ENCODE results near the gene SLC25A52. TPM values are rescaled to one million over a fixed set of nuclear protein-coding genes. Genes with fewer than 3 reads are reported as not detected.
"Not testable (repeated sequence)": the region's sequence is repeated elsewhere in the genome, so short reads cannot be mapped to it uniquely, and the experiment has no call there.

The SLC25A52 gene
- total RNA-seq, 3 donors from 2014 or later, result not detected

DNA sequence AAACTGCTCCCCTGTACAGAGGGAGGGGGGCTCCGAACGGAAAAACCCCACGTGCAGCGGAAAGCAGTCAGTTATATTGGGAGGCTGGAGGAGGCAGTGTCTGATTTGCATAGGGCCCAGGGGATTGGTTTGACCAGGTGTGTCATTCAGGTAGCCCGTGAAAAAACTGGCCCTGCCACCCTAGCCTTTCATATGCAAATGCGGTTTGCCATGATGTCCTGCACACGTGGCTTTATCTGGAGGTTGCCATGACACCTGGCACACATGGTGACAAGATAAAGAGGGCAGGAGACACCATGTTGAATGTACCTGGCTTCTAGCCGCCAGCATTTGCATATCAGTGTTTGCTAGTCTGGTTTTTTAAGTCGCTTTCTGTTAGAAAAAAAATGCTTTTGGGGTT lies 20.5 kb downstream of the SLC25A52 start:
- Histone ChIP-seq H3K9me3 (no peaks in the 10 kb centered on the region), H3K36me3 (ENCODE audit: low read depth) (no peaks in the 10 kb centered on the region), H3K4me3 (no peak overlapping the region), H3K4me1 (ENCODE audit: low read depth) (no peaks in the 10 kb centered on the region)
- TF ChIP-seq, protein P1, sequence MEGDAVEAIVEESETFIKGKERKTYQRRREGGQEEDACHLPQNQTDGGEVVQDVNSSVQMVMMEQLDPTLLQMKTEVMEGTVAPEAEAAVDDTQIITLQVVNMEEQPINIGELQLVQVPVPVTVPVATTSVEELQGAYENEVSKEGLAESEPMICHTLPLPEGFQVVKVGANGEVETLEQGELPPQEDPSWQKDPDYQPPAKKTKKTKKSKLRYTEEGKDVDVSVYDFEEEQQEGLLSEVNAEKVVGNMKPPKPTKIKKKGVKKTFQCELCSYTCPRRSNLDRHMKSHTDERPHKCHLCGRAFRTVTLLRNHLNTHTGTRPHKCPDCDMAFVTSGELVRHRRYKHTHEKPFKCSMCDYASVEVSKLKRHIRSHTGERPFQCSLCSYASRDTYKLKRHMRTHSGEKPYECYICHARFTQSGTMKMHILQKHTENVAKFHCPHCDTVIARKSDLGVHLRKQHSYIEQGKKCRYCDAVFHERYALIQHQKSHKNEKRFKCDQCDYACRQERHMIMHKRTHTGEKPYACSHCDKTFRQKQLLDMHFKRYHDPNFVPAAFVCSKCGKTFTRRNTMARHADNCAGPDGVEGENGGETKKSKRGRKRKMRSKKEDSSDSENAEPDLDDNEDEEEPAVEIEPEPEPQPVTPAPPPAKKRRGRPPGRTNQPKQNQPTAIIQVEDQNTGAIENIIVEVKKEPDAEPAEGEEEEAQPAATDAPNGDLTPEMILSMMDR (IDR thresholded peaks at IDR 0.05), result no peak
- DNase-seq, result no peak
- intact Hi-C loops (cut with DNase I, micrococcal nuclease), result no loop called here
- no peak for ATAC-seq

DNA sequence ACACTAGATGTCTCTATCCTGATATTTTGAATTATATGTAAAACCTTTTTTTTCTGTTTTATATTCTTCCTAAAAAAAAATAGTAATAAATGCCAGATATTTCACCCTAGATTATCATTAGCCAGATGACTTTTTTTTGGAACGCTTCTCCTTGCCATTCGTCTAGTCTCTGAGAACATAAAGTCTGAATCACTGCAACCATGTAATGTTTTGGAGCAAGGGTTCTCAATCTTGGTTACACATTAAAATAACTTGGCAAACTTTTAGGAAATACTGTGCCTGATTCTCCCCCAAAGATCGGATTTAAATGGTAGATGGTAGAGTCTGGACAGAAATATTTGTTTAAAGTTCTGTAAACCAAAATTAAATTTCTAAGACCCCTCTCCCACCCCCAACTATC lies 21.0 kb downstream of the SLC25A52 start:
- no peak for ATAC-seq
- Histone ChIP-seq H3K4me1 (ENCODE audit: low read depth) (no peaks in the 10 kb centered on the region), H3K36me3 (ENCODE audit: low read depth) (no peaks in the 10 kb centered on the region), H3K9me3 (no peaks in the 10 kb centered on the region), H3K4me3 (no peak overlapping the region)
- TF ChIP-seq, protein P1 (IDR thresholded peaks at IDR 0.05), result no peak
- intact Hi-C loops (cut with DNase I, micrococcal nuclease), result no loop called here
- DNase-seq, result no peak

DNA sequence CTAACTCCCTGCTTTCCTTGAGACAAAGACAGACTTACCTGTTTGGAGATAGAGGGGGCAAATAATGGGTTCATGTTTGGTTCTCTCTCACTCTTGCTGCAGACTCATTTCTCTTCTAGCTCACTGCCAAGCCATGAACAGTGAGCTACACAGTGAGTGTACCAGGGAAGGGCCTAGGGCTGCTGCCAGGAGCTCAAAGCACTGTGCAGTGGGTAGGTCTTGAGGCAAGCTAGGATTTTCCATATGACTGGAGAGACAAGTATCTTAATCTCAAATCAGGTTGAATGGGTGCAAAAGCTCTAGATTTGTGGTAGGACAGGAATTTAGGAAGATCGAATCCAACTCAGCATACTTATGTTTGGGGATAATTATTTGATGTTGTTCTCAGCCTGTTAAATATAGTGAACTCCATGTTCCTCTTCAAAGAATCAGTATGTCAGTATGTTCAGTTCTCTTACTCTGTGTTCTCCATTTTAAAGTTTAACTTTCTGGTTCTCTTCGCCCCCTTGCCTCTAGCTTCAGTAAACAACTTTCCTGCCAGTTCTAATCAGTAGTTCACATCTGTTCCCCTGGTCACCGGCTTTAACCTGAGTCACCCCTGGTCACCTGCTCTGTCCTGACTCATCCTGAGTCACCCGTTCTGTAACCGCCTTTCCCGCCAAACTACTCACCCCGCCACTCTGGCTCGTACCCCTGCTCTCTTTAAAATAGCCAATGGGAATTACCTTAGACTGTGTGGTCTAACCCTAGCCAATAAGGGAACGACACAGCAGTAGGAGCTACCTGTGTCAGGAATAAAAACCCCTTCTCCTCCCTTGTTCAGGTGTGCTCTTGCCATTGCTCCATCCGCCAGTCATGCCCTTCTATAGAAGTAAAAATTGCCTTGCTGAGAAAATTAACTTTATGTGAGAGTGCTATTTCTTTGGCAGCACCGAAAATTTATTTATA lies 21.9 kb downstream of the SLC25A52 start:
- Histone ChIP-seq H3K9me3 (no peaks in the 10 kb centered on the region), H3K4me3 (no peak overlapping the region), H3K4me1 (ENCODE audit: low read depth) (no peaks in the 10 kb centered on the region), H3K36me3 (ENCODE audit: low read depth) (no peaks in the 10 kb centered on the region)
- TF ChIP-seq, protein P1 (IDR thresholded peaks at IDR 0.05), result no peak
- ATAC-seq, result no peak
- intact Hi-C loops (cut with DNase I, micrococcal nuclease), result no loop called here
- DNase-seq, result no peak

DNA sequence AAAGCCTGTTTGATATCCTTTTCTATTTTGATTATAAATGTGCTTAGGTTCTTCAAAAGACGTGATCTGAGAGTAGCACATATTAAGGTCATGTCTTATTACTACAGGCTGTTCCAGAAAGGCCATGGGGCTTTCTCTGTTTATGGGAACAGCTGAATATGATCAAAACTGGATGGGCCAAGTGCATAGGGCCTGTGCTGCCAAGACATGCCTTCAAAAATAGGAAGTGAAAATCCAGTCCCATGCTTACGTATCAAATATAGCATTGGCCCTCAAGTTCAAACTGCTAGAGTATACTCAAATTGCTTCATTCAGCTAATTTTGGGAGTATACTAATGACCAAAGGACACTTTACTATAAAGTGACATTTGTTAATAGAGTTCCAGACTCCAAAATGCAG lies 24.1 kb downstream of the SLC25A52 start:
- Histone ChIP-seq H3K4me3 (no peak overlapping the region), H3K9me3 (no peaks in the 10 kb centered on the region), H3K4me1 (ENCODE audit: low read depth) (no peaks in the 10 kb centered on the region), H3K36me3 (ENCODE audit: low read depth) (no peaks in the 10 kb centered on the region)
- TF ChIP-seq, protein P1 (IDR thresholded peaks at IDR 0.05), result no peak
- DNase-seq, result no peak
- ATAC-seq, result no peak
- intact Hi-C loops (cut with DNase I, micrococcal nuclease), result no loop called here

DNA sequence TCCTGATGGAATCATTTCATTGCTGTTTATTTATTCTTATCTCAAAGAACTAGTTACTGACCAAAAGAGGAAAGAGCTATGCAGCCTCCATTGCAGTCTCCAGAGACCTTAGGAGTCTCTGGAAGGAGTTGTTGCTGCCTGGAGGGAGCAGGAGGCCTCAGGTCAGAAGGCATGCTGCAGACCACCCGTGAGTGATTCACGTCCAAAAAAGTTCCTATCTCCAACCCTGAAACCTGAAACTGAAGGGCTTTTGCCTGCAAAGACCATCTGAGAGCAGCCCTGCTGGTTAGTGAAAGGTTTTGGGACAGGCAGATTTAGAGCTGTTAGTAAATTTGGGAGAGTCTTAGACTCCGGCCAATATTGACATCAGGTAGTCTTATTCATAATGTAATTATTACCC lies 29.1 kb downstream of the SLC25A52 start:
- no peaks in the 10 kb centered on the region for H3K36me3 ChIP-seq (ENCODE audit: low read depth)
- no peaks in the 10 kb centered on the region for H3K9me3 ChIP-seq
- ATAC-seq (no peak), DNase-seq (no peak)
- TF ChIP-seq, protein P1 (IDR thresholded peaks at IDR 0.05), result no peak
- intact Hi-C loops (cut with DNase I, micrococcal nuclease), result no loop called here
- H3K4me1 ChIP-seq (ENCODE audit: low read depth), result no peaks in the 10 kb centered on the region
- H3K4me3 ChIP-seq, result no peak overlapping the region

DNA sequence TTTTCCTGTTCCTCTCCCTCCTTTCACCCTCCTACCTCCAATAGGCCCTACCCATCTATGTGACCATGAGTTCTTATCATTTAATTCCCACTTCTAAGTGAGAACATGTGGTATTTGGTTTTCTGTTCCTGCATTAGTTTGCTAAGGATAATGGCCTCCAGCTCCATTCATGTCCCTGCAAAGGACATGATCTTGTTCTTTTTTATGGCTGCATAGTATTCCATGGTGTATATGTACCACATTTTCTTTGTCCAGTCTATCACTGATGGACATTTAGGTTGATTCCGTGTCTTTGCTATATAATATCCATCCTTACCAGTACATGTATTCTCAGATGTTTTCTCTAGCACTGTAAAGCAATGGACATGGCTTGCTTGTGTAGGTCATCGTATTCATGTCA lies 31.5 kb downstream of the SLC25A52 start:
- intact Hi-C loops (cut with DNase I, micrococcal nuclease), result loop anchor here in 1 of 2 donors (10.0 kb wide), 1 partner anchor 174 kb away; no protein-coding TSS in a partner anchor
- not testable (repeated sequence) for H3K4me1 ChIP-seq (ENCODE audit: low read depth); H3K4me3 ChIP-seq; DNase-seq; H3K36me3 ChIP-seq (ENCODE audit: low read depth); H3K9me3 ChIP-seq; ATAC-seq

All from mucosa of descending colon (tissue), 3 donors.